GM21360 (cell line): ENCODE measurements around the gene CNN1.
"Not testable (repeated sequence)": the region's sequence is repeated elsewhere in the genome, so short reads cannot be mapped to it uniquely, and the experiment has no call there.

Source experiments
- ATAC-seq: cut with Tn5 transposase; IDR thresholded peaks from one replicate; pipeline ENCODE4 v1.9.1; 2021; ENCODE audit warnings: mild to moderate bottlenecking, moderate library complexity; ENCODE audit not compliant: unreplicated experiment

CNN1 gene

DNA sequence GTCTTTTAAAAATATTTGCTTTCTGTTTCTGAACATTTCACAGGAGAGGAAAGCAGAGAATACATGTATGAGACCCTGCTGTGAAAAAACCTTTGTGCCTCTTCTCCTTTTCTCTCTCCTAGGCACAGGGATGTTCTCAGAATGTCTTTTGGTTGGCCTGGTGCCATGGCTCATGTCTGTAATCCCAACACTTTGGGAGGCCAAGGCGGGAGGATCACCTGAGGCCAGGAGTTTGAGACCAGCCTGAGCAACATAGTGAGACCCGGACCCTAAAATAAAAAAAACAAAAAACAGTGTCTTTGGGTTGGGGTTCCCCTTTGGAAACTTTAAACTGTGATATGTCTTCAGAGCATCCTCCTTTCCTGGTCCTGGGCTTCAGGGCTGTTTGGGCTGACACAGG, 60.1 kb downstream of the CNN1 start:
- ATAC-seq = no peak

DNA sequence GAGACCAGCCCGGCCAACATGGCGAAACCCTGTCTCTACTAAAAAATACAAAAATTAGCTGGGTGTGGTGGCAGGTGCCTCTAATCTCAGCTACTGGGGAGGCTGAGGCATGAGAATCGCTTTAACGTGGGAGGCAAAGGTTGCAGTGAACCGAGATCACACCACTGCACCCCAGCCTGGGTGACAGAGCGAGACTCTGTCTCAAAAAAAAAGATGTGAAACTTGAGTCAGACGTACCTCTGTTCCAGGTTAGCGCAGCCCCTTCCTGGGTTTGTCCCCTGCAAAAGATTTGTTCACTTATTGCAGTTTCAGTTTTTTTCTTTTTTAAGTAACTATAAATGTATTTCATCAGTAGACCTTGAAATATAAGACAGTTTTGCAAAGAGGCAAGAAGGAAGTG, 61.1 kb downstream of the CNN1 start:
- ATAC-seq = not testable (repeated sequence)
